Transverse colon (tissue), 4 donors: ENCODE data around the gene APLNR. TPM values are rescaled to one million over a fixed set of nuclear protein-coding genes. Genes with fewer than 3 reads are reported as not detected.

ENCODE experiments used
- DNase-seq: peaks from one replicate; pipeline ENCODE4 v3.0.0-alpha.2; 2019
- H3K27ac ChIP-seq, 4 donors: fragments of 200-600 bp; sonication (generic); 2 replicates each; pipeline ENCODE4 v1.5.1; 2016 to 2018; ENCODE audit warnings: inconsistent platforms in 4 of 4
- H3K27me3 ChIP-seq: fragments of 200-600 bp; sonication (generic); 2 replicates; pipeline ENCODE4 v1.5.1; 2017; ENCODE audit warnings: inconsistent platforms
- H3K36me3 ChIP-seq, 4 donors: fragments of 200-600 bp; sonication (generic); 2 replicates each; pipeline ENCODE4 v1.5.1; 2017 to 2019; ENCODE audit warnings: inconsistent platforms in 4 of 4
- H3K4me1 ChIP-seq, 4 donors: fragments of 200-600 bp; sonication (generic); 2 replicates each; pipeline ENCODE4 v1.5.1; 2017 to 2020; ENCODE audit warnings: inconsistent platforms in 4 of 4
- H3K4me3 ChIP-seq, 4 donors: fragments of 200-600 bp; sonication (generic); 1 replicate in 1 of 4; 2 replicates in 3 of 4; pipeline versions ENCODE4 v1.5.1 to v1.6.1; 2017 to 2019; ENCODE audit warnings: inconsistent platforms in 4 of 4
- H3K9me3 ChIP-seq, 2 donors: fragments of 200-600 bp; sonication (generic); 2 replicates each; pipeline ENCODE4 v1.5.1; 2017 to 2019; ENCODE audit warnings: inconsistent platforms in 2 of 2
- CTCF ChIP-seq, 5 experiments: fragments of 200-600 bp in 3 of 5; fragments of 450-650 bp in 2 of 5; sonication (generic) in 3 of 5; IDR thresholded peaks; 1 replicate in 2 of 5; 2 replicates in 3 of 5; pipeline ENCODE4 v1.5.1; 2016 to 2017; ENCODE audit warnings: antibody characterized with exemption in 5 of 5, inconsistent platforms in 3 of 5, mild to moderate bottlenecking in 2 of 5, moderate library complexity in 1 of 5
- EP300 ChIP-seq: sonication (generic); formaldehyde crosslinking; IDR thresholded peaks from one replicate; pipeline ENCODE4 v1.6.1; 2017; ENCODE audit warnings: antibody characterized with exemption, low read depth
- POLR2A ChIP-seq: fragments of 450-650 bp; IDR thresholded peaks from one replicate; pipeline ENCODE4 v1.6.1; 2016; ENCODE audit warnings: antibody characterized with exemption, mild to moderate bottlenecking, moderate library complexity
- POLR2AphosphoS5 ChIP-seq, 3 donors: sonication (generic); formaldehyde crosslinking; IDR thresholded peaks; one replicate each; pipeline ENCODE4 v1.6.1; 2016; ENCODE audit warnings: antibody characterized with exemption in 3 of 3
- WGBS, 2 donors: methylation state at CpG; one replicate each; pipeline ENCODE4 v1.1.5; 2018; ENCODE audit warnings: low coverage in 1 of 2; 5-methylcytosine and 5-hydroxymethylcytosine counted together
- in situ Hi-C, 4 donors: fragments of 200-750 bp; cut with MboI; loops; one replicate each; pipeline versions ENCODE4 v1.15.0 to v1.15.1; 2017; ENCODE audit warnings: low sequenced_read_pairs in 3 of 4, low pct_ligation_motif_present in 1 of 4, low pct_unique_long_range_greater_than_20kb in 1 of 4
- intact Hi-C: fragments of 100-400 bp; cut with DNase I; formaldehyde crosslinking; loops from one replicate; pipeline ENCODE4 v1.15.1; 2023; ENCODE audit warnings: low total_unique reads
- total RNA-seq, 4 donors: library from RNA; depleted of rRNA; stranded (reverse); fragments of >200 nt; gene quantifications; one replicate each; pipeline ENCODE4 v1.1.0, GENCODE V29; 2016

The APLNR gene
- total RNA-seq, 4 donors from 2014 or later, result 0.68 to 2.6 (median 2.1) TPM; not detected in 1

GRCh38 chr11:57224537-57224936, 12.5 kb downstream of the APLNR start:
- TF ChIP-seq EP300 (no peak), POLR2AphosphoS5 (IDR thresholded peaks at IDR 0.05) (no peak), CTCF (IDR thresholded peaks at IDR 0.05) (no peak), POLR2A (no peak)
- no peaks in the 10 kb centered on the region for H3K27me3 ChIP-seq
- in situ Hi-C loops, result no loop called here

DNA sequence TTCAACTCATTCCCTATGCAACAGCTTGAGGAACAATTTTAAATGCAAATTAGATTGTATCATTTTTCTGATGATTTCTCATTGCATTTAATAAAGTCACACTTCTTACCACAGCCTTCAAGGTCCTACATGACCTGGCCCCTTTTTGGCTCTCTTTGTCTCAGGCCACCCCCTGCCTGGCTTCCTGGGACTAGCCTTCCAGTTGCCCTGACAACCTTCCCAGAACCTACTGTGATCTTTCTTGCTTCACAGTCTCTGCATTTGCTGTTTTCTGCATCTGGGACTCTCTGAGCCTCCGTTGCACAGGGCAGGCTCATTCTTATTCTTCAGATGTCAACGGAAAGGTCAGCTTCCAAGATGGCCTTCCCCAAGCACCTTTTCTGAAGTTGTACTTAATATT, 12.9 kb downstream of the APLNR start:
- no peak for DNase-seq
- no peak overlapping the region for H3K4me3 ChIP-seq
- in situ Hi-C loops (no loop called here), intact Hi-C loops (no loop called here)
- H3K27me3 ChIP-seq, result no peaks in the 10 kb centered on the region
- H3K36me3 ChIP-seq, result no peaks in the 10 kb centered on the region
- WGBS, 2 donors, result 67 to 79% methylated on average over 1 to 2 of the region's 2 CpGs
- H3K4me1 ChIP-seq, result no peaks in the 10 kb centered on the region
- no peak overlapping the region for H3K27ac ChIP-seq
- no peaks in the 10 kb centered on the region for H3K9me3 ChIP-seq
- TF ChIP-seq EP300 (no peak), CTCF (IDR thresholded peaks at IDR 0.05) (no peak), POLR2A (no peak), POLR2AphosphoS5 (IDR thresholded peaks at IDR 0.05) (no peak)

More at GRCh38 chr11:57224537-57224936, 12.5 kb downstream of the APLNR start:
- H3K4me3 ChIP-seq, result no peak overlapping the region
- no peaks in the 10 kb centered on the region for H3K9me3 ChIP-seq
- no peaks in the 10 kb centered on the region for H3K36me3 ChIP-seq
- no peaks in the 10 kb centered on the region for H3K4me1 ChIP-seq
- no peak overlapping the region for H3K27ac ChIP-seq
- DNase-seq, result no peak
- intact Hi-C loops, result no loop called here

GRCh38 chr11:57223601-57224000, 13.4 kb downstream of the APLNR start:
- intact Hi-C loops, result no loop called here
- WGBS, 2 donors, result 87 to 93% methylated on average over 2 to 3 of the region's 3 CpGs
- H3K4me3 ChIP-seq, result no peak overlapping the region
- in situ Hi-C loops, result no loop called here
- TF ChIP-seq POLR2AphosphoS5 (IDR thresholded peaks at IDR 0.05) (no peak), POLR2A (no peak), CTCF (IDR thresholded peaks at IDR 0.05) (no peak), EP300 (no peak)
- H3K9me3 ChIP-seq, result no peaks in the 10 kb centered on the region
- H3K4me1 ChIP-seq, result no peaks in the 10 kb centered on the region
- no peak for DNase-seq
- no peaks in the 10 kb centered on the region for H3K27me3 ChIP-seq
- no peak overlapping the region for H3K27ac ChIP-seq
- no peaks in the 10 kb centered on the region for H3K36me3 ChIP-seq

- Histone ChIP-seq H3K27me3 (no peaks in the 10 kb centered on the region), H3K27ac (no peak overlapping the region), H3K4me1 (no peaks in the 10 kb centered on the region), H3K36me3 (no peaks in the 10 kb centered on the region), H3K9me3 (no peaks in the 10 kb centered on the region), H3K4me3 (no peak overlapping the region)
- DNase-seq, result no peak
- in situ Hi-C loops, result no loop called here
- TF ChIP-seq POLR2AphosphoS5 (IDR thresholded peaks at IDR 0.05), result no peak
- no peak for TF ChIP-seq POLR2A
- no peak for TF ChIP-seq EP300
- no peak for TF ChIP-seq CTCF (IDR thresholded peaks at IDR 0.05)
- intact Hi-C loops, result no loop called here
- WGBS, 2 donors, result 33 to 35% methylated on average over 1 of the region's 1 CpG
Observed at GRCh38 chr11:57222239-57222638, 14.8 kb downstream of the APLNR start.
